BE2C (cell line): ENCODE measurements around the gene MYO5B.

Experiments used
- DNase-seq: peaks from one replicate; pipeline ENCODE4 v3.0.0-alpha.2; 2020
- H3K27me3 ChIP-seq: fragments of 250-450 bp; sonication (Bioruptor Pico); 2 replicates; pipeline ENCODE4 v1.5.1; 2020; ENCODE audit warnings: mild to moderate bottlenecking
- H3K36me3 ChIP-seq: fragments of 250-450 bp; sonication (Bioruptor Pico); 2 replicates; pipeline ENCODE4 v1.5.1; 2020; ENCODE audit warnings: mild to moderate bottlenecking
- H3K4me1 ChIP-seq: fragments of 250-450 bp; sonication (Bioruptor Pico); 2 replicates; pipeline ENCODE4 v1.5.1; 2020
- H3K4me3 ChIP-seq: 2 replicates; pipeline ENCODE4 v1.5.1; 2011; ENCODE audit warnings: low read depth, low read length
- H3K9me3 ChIP-seq: fragments of 250-450 bp; sonication (Bioruptor Pico); 2 replicates; pipeline ENCODE4 v1.5.1; 2020
- TF ChIP-seq, protein P1 (sequence below): IDR thresholded peaks from 2 replicates; pipeline ENCODE4 v1.5.1; 2012; ENCODE audit warnings: mild to moderate bottlenecking, low read depth, low read length

Gene MYO5B

DNA sequence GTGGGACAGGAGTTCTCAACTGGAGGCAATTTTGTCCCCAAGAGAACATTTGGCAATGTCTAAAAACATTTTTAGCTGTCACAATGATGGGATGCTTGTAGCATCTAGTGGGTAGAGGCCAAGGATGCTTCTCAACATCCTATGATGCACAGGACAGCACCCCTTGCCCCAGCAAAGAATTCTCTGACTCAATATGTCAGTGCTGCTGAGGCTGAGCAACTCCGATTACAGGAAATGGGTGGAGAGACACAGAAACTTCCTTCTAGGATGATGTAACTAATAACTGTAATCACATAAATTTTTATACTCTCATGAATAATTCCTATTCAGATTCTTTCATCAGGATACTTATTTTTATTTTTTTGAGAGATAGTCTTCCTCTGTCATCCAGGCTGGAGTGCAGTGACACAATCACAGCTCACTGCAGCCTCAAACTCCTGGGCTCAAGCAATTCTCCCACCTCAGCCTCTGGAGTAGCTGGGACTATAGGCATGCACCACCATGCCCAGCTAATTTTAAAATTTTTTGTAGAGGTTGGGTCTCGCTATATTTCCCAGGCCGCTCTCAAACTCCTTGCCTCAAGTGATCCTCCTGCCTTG is 261.3 kb downstream of the MYO5B start:
- Histone ChIP-seq H3K27me3 (no peaks in the 10 kb centered on the region), H3K4me3 (no peak overlapping the region), H3K9me3 (no peaks in the 10 kb centered on the region), H3K36me3 (no peaks in the 10 kb centered on the region), H3K4me1 (no peaks in the 10 kb centered on the region)
- TF ChIP-seq, protein P1, sequence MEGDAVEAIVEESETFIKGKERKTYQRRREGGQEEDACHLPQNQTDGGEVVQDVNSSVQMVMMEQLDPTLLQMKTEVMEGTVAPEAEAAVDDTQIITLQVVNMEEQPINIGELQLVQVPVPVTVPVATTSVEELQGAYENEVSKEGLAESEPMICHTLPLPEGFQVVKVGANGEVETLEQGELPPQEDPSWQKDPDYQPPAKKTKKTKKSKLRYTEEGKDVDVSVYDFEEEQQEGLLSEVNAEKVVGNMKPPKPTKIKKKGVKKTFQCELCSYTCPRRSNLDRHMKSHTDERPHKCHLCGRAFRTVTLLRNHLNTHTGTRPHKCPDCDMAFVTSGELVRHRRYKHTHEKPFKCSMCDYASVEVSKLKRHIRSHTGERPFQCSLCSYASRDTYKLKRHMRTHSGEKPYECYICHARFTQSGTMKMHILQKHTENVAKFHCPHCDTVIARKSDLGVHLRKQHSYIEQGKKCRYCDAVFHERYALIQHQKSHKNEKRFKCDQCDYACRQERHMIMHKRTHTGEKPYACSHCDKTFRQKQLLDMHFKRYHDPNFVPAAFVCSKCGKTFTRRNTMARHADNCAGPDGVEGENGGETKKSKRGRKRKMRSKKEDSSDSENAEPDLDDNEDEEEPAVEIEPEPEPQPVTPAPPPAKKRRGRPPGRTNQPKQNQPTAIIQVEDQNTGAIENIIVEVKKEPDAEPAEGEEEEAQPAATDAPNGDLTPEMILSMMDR: no peak
- DNase-seq: no peak

DNA sequence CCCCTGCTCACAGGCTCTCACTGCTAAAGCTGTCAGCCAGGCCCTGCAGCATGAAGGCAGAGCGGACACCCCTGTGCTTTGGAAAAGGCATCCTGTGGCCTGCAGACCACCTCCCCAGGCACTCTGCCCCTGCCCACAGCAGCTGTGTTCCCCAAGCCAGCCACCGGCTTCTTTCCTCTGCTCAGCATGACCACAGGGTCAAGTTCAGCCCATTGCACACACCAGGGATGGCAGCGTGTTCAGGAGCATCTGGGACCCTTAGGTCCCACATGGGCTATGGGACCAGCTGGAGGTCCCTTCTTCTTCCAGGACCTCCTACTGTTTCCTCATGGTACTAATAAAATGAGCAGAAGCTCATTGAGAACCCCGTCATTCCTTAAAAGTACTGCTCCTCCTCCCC is 263.2 kb downstream of the MYO5B start:
- Histone ChIP-seq H3K4me1 (no peaks in the 10 kb centered on the region), H3K36me3 (no peaks in the 10 kb centered on the region), H3K4me3 (no peak overlapping the region), H3K27me3 (no peaks in the 10 kb centered on the region), H3K9me3 (no peaks in the 10 kb centered on the region)
- TF ChIP-seq, protein P1: no peak
- DNase-seq: no peak

GRCh38 chr18:49931179-49931578 is 263.8 kb downstream of the MYO5B start:
- H3K4me1 ChIP-seq: no peaks in the 10 kb centered on the region
- no peak for DNase-seq
- H3K36me3 ChIP-seq: no peaks in the 10 kb centered on the region
- no peaks in the 10 kb centered on the region for H3K9me3 ChIP-seq
- no peaks in the 10 kb centered on the region for H3K27me3 ChIP-seq
- TF ChIP-seq, protein P1: no peak
- no peak overlapping the region for H3K4me3 ChIP-seq

DNA sequence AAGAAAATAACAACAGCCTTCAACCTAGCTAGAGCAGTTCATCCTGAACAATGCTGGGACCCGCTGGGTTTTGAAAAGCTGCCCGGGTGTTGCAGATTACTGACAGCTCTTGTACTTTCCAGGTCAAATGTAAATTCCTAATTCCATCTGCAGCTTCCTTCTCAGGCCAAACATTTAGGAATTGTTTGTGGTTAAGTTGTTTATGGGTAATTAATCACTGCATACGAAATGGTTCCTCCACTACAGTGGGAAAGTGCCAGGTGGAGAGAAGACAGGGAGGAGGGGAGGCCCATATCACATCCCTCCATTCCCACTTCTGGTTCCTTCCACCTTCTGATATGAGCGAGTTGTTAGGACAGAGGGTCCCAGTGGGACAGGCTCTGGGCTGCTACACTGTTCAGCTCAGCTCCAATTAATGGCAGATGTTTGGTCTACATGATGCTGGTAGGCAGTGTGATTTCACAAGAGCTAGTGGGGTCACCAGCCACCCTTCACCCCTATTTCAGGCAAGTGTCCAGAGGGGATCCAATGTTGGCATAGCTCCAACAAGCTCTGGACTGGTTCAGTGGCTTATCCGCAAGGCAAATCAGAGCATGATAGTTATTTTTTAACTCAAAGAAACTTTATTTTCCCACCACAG is 268.7 kb downstream of the MYO5B start:
- Histone ChIP-seq H3K4me1 (no peaks in the 10 kb centered on the region), H3K36me3 (no peaks in the 10 kb centered on the region), H3K27me3 (no peaks in the 10 kb centered on the region), H3K9me3 (no peaks in the 10 kb centered on the region), H3K4me3 (no peak overlapping the region)
- TF ChIP-seq, protein P1: no peak
- DNase-seq: no peak

- H3K27me3 ChIP-seq: no peaks in the 10 kb centered on the region
- DNase-seq: no peak
- no peaks in the 10 kb centered on the region for H3K9me3 ChIP-seq
- H3K36me3 ChIP-seq: no peaks in the 10 kb centered on the region
- no peak overlapping the region for H3K4me3 ChIP-seq
- no peaks in the 10 kb centered on the region for H3K4me1 ChIP-seq
- TF ChIP-seq, protein P1: no peak
Observed at GRCh38 chr18:49924293-49924983, 270.5 kb downstream of the MYO5B start.

DNA sequence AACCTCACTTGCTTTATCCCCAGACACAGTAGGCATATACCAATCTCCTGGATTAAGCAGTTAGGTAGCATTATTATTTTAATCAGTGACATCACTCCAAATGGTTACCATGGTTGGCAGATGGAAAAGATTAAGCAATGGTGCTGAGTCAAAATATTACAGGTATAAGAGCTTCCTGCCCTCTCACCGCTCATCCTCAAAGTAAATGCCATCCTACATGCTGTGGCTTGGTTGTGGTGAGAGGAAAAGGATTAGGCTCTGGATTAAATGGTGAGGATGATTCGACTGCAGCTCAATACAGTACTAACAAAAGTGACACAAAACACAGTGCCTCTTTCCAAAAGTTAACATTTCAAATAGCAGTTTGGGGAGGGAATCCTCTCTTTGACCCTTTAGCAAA is 272.7 kb downstream of the MYO5B start:
- no peaks in the 10 kb centered on the region for H3K4me1 ChIP-seq
- no peaks in the 10 kb centered on the region for H3K9me3 ChIP-seq
- no peak for DNase-seq
- H3K27me3 ChIP-seq: no peaks in the 10 kb centered on the region
- H3K4me3 ChIP-seq: no peak overlapping the region
- no peaks in the 10 kb centered on the region for H3K36me3 ChIP-seq
- TF ChIP-seq, protein P1: no peak
